DOHH2 (cell line): ENCODE measurements around the gene CISD1.

ENCODE experiments used
- H3F3A ChIP-seq: fragments of 200-600 bp; sonication (generic), shearing (Covaris generic); 2 replicates; pipeline ENCODE4 v1.6.0; 2016; ENCODE audit warnings: antibody characterized with exemption, mild to moderate bottlenecking; ENCODE audit not compliant: control insufficient read depth, insufficient read depth
- H3K27ac ChIP-seq: fragments of 200-600 bp; sonication (generic); 2 replicates; pipeline ENCODE4 v1.5.1; 2014; ENCODE audit warnings: low read depth, mild to moderate bottlenecking, low read length, moderate library complexity
- H3K27me3 ChIP-seq: fragments of 200-600 bp; sonication (generic); 2 replicates; pipeline ENCODE4 v1.6.1; 2014; ENCODE audit warnings: mild to moderate bottlenecking, low read length, mixed read lengths; ENCODE audit not compliant: control insufficient read depth
- H3K36me3 ChIP-seq: fragments of 200-600 bp; sonication (generic); 2 replicates; pipeline ENCODE4 v1.6.1; 2014; ENCODE audit warnings: mild to moderate bottlenecking, low read length, moderate library complexity, mixed read lengths; ENCODE audit not compliant: control insufficient read depth
- H3K4me1 ChIP-seq: fragments of 200-600 bp; sonication (generic); 2 replicates; pipeline ENCODE4 v1.6.1; 2014; ENCODE audit warnings: mild to moderate bottlenecking, low read length, mixed read lengths; ENCODE audit not compliant: control insufficient read depth
- H3K4me2 ChIP-seq: fragments of 200-600 bp; sonication (generic); 2 replicates; pipeline ENCODE4 v1.6.0; 2014; ENCODE audit warnings: mild to moderate bottlenecking, low read length, moderate library complexity
- H3K4me3 ChIP-seq: fragments of 200-600 bp; sonication (generic); 2 replicates; pipeline ENCODE4 v1.5.1; 2014; ENCODE audit warnings: mild to moderate bottlenecking, low read length, mixed read lengths
- H3K79me2 ChIP-seq: fragments of 200-600 bp; sonication (generic); 2 replicates; pipeline ENCODE4 v1.6.1; 2014; ENCODE audit warnings: mild to moderate bottlenecking, low read length, mixed read lengths; ENCODE audit not compliant: control insufficient read depth
- H3K9me2 ChIP-seq: fragments of 200-600 bp; sonication (generic); replicated peaks from 2 replicates; pipeline ENCODE4 v1.6.1; 2014; ENCODE audit warnings: mild to moderate bottlenecking, low read length, mixed read lengths; ENCODE audit not compliant: control insufficient read depth
- H3K9me3 ChIP-seq: fragments of 200-600 bp; sonication (generic); 2 replicates; pipeline ENCODE4 v1.6.1; 2014; ENCODE audit warnings: antibody characterized with exemption, low read length, mixed read lengths; ENCODE audit not compliant: control insufficient read depth, insufficient read depth
- H4K20me1 ChIP-seq: fragments of 200-600 bp; sonication (generic); 2 replicates; pipeline ENCODE4 v1.6.0; 2014; ENCODE audit warnings: low read depth, mild to moderate bottlenecking, antibody characterized with exemption, low read length, moderate library complexity; ENCODE audit not compliant: control insufficient read depth, insufficient read depth
- EZH2phosphoT487 ChIP-seq: fragments of 200-600 bp; sonication (generic); IDR thresholded peaks from 2 replicates; pipeline ENCODE4 v1.6.1; 2017; ENCODE audit warnings: borderline replicate concordance, mild to moderate bottlenecking, antibody characterized with exemption, low read length, moderate library complexity, mixed read lengths
- TF ChIP-seq, protein P1 (sequence below): fragments of 200-600 bp; sonication (generic); IDR thresholded peaks from one replicate; pipeline ENCODE4 v1.5.1; 2014; ENCODE audit warnings: antibody characterized with exemption, mild to moderate bottlenecking, low read depth, low read length; ENCODE audit not compliant: poor library complexity, severe bottlenecking

CISD1 gene

DNA sequence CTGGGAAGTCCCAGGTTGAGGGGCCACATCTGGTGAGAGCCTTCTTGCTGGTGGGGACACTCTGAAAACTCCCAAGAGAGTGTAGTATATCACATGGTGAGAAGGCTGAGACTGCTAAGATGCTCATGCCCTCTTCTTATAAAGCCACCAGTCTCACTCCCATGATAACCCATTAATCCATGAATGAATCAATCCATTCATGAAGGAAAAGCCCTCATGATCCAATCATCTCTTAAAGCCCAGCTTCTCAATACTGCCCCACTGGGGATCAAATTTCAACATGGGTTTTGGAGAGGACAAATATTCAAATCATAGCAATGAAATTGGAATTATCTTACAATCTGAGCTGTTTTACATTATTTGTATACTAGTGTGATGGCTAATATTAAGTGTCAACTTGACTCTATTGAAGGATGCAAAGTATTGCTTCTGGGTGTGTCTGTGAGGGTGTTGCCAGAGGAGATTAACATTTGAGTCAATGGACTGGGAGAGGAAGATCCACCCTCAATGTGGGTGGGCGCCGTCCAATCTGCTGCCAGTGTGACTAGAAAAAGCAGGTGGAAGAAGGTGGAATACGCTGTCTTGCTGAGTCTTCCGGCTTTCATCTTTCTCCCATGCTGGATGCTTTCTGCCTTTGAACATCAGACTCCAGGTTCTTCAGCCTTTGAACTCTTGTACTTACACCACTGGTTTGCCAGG lies 51.5 kb downstream of the CISD1 start:
- Histone ChIP-seq H3K36me3 (no peaks in the 10 kb centered on the region), H3K79me2 (no peaks in the 10 kb centered on the region), H3K9me2 (no peaks in the 10 kb centered on the region), H3F3A (no peaks in the 10 kb centered on the region), H4K20me1 (no peaks in the 10 kb centered on the region), H3K27me3 (no peaks in the 10 kb centered on the region), H3K27ac (no peak overlapping the region), H3K9me3 (no peaks in the 10 kb centered on the region), H3K4me3 (no peak overlapping the region), H3K4me2 (no peak overlapping the region), H3K4me1 (peaks cover 8% of the 10 kb centered on the region)
- no peak for TF ChIP-seq EZH2phosphoT487
- TF ChIP-seq, protein P1, sequence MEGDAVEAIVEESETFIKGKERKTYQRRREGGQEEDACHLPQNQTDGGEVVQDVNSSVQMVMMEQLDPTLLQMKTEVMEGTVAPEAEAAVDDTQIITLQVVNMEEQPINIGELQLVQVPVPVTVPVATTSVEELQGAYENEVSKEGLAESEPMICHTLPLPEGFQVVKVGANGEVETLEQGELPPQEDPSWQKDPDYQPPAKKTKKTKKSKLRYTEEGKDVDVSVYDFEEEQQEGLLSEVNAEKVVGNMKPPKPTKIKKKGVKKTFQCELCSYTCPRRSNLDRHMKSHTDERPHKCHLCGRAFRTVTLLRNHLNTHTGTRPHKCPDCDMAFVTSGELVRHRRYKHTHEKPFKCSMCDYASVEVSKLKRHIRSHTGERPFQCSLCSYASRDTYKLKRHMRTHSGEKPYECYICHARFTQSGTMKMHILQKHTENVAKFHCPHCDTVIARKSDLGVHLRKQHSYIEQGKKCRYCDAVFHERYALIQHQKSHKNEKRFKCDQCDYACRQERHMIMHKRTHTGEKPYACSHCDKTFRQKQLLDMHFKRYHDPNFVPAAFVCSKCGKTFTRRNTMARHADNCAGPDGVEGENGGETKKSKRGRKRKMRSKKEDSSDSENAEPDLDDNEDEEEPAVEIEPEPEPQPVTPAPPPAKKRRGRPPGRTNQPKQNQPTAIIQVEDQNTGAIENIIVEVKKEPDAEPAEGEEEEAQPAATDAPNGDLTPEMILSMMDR: no peak

DNA sequence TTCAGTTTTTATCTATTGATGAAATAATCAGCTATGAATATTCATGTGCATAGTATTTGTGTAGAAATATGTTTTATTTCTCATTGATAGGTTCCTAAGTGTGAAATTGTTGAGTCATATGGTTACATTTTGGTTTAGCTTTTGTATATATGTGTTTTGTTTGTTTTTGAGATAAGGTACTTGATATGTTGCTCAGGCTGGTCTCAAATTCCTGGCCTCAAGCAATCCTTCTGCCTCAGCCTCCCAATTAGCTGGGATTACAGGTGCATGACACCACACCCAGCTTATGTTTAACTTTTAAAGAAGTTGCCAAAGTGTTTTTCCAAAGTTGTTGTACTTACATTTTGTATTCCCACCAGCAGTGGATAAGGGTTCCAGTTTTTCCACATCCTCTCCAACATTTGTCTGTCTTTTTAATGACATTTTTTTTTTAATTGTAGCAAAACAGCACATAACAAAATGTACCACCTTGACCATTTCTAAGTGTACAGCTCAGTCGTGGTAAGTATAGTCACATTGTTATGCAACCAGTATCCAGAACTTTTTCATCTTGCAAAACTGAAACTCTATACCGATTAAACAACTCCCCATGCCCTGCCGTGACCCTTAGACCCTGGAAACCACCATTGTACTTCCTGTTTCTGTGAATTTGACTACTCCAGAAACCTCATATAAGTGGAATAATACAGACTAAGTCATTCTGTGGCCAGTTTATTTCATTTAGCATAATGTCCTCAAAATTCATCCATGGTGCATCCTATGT lies 53.3 kb downstream of the CISD1 start:
- Histone ChIP-seq H3K4me3 (no peak overlapping the region), H3K36me3 (no peaks in the 10 kb centered on the region), H3K4me2 (peak overlapping the region; percentile 32; the same call in 1 of the 2 replicates), H3F3A (no peaks in the 10 kb centered on the region), H3K27me3 (no peaks in the 10 kb centered on the region), H3K9me2 (no peaks in the 10 kb centered on the region), H3K27ac (no peak overlapping the region), H4K20me1 (no peaks in the 10 kb centered on the region), H3K4me1 (peaks cover 8% of the 10 kb centered on the region), H3K9me3 (no peaks in the 10 kb centered on the region), H3K79me2 (no peaks in the 10 kb centered on the region)
- TF ChIP-seq, protein P1: no peak
- TF ChIP-seq EZH2phosphoT487: no peak

DNA sequence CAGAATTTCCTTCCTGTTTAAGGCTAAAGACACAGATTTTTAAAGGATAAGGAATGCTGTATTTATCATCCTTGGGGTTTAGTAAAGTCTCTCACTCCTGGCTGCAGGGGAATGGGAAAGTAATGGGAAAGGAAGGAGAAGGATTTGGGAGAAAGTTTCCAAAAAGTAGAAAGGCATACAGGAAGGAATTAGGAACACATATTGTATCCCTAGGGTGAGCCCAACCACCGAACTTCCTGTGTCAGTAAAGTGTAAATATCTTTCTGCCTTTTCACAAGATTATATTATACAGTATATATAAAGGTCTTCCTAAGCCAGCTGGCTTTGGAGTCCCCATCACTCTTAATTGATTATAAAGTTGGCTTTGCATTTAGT lies 53.9 kb downstream of the CISD1 start:
- Histone ChIP-seq H3K9me3 (no peaks in the 10 kb centered on the region), H3K79me2 (no peaks in the 10 kb centered on the region), H3K4me3 (no peak overlapping the region), H3K27me3 (no peaks in the 10 kb centered on the region), H3F3A (no peaks in the 10 kb centered on the region), H3K9me2 (no peaks in the 10 kb centered on the region), H3K4me2 (peak overlapping the region; percentile 32; the same call in 1 of the 2 replicates), H3K36me3 (no peaks in the 10 kb centered on the region), H4K20me1 (no peaks in the 10 kb centered on the region), H3K27ac (no peak overlapping the region), H3K4me1 (peaks cover 8% of the 10 kb centered on the region)
- TF ChIP-seq, protein P1: no peak
